HG03432 (cell line): ENCODE measurements around the gene NBPF20.
A peak's percentile ranks its signal among the peaks of the same experiment; 100 is the strongest.
"Not testable (repeated sequence)": the region's sequence is repeated elsewhere in the genome, so short reads cannot be mapped to it uniquely, and the experiment has no call there.

Source experiments
- ATAC-seq: cut with Tn5 transposase; IDR thresholded peaks from one replicate; pipeline ENCODE4 v1.9.1; 2021; ENCODE audit warnings: mild to moderate bottlenecking, moderate library complexity; ENCODE audit not compliant: unreplicated experiment

Gene NBPF20

DNA sequence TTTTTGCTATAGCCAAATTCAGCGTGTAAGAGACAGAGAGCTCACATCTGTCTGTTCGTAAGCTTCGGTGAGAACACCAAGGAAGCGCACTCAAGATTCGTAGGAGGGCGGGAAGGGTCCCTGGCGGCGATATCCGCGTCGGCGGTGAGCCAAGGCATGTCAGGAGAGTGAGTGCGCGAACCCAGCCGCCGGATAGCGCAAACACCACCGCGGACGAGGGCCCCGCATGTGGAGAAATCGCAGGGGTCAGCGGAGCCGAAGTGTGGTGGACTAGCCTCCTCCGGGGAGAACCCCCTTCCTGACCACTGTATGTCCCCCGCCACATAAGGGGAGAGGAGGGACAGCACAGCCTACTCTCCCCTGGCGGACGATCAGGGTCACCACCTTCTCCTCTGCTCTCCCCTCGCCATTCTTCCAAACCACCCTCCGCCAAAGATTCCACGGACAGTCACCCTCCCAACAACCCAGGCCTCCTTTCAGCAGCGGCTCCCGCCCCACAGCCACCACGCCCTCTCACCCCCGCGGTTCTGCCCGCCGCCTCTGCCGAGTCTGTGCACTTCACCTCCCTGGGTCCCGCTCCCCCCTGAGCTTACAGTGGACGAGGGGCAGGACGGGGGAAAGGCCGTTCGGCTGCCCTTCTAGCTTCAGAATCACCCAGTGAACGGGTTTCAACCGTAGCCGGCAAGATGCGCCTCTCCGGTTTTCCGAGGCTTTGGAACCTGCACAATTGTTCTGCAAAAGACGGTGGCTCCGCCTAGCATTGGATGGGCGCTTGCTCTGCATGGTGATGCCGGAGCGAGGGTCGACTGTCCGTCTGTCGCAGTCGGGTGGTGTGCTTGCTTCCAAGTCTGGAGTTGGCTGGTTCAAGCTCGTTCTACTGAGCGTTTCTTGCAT is 6.2 kb upstream of the NBPF20 start:
- not testable (repeated sequence) for ATAC-seq

DNA sequence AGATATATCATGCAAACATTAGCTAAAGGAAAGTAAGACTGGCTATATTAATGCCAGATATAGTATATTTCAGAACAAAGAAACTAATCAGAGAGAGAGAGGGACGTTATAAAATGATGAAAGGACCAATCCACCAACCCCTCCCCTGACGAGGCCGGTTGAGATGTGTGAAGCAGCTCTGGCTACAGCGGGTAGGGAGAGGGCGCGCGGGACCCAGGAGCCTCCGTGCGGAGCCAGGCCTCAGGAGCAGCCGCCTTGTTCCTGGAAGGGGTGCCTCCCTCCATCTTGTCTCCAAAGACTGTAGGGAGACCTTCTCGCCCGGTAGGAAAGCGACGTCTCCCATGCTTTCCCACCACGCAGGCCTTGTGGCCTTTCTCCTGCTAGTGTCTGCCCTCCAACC is 5.4 kb upstream of the NBPF20 start:
- not testable (repeated sequence) for ATAC-seq

DNA sequence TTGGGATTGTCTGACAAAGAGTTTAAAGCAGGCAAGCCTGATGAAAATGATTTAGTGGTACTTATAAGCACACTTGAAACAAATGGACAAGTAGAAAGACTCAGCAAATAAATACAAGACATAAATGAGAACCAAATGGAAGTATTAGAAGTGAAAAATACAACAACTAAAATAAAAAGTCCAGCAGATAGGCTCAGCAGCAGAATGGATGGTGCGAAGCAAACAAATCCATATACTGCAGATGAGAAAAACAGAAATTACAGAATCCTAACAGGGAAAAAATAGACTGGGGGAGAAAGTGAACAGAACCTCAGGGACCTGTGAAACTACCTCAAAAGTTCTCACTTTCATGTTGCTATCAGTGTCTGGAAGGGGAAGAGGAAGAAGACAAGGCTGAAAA is 3.9 kb upstream of the NBPF20 start:
- ATAC-seq: not testable (repeated sequence)

DNA sequence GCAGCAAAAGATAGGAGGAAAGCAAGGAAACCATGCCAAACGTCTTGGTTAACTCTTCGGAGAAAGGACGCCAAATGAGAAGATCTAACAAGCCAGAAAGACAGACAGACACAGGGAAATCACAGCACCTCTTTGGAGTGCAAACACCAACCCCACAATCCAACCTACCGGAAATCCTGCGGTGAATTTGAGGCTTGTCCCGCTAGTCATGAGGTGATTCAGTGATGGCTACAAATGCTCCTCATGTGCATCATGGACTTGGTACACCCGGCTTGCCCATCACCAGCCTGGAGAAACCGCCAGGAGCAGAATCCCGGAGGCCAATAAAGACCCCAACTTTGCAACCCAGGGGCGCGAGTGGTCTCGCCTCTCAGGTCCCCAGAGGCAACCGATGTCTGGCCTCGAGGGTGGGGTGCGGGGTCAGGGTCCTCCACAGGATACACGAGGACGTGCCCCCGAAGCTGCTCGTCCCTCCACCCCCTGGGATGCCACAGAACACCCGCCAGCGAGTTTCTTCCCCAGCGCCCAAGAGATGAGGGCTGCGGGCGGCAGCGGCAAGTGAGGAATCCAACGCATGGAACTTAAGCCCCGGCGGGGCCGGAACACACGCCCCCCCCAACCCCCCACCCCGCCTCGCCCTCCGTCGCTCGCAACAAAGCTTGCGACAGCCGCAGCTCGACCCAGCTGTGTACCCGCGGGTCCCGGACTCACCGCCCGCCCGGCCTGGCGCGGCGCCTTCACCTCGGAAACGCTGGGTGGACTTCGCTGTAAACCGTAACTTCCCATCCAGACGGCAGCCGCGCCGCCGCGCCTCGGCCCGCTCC is 579 bp downstream of the NBPF20 start:
- ATAC-seq: peak; percentile 82

DNA sequence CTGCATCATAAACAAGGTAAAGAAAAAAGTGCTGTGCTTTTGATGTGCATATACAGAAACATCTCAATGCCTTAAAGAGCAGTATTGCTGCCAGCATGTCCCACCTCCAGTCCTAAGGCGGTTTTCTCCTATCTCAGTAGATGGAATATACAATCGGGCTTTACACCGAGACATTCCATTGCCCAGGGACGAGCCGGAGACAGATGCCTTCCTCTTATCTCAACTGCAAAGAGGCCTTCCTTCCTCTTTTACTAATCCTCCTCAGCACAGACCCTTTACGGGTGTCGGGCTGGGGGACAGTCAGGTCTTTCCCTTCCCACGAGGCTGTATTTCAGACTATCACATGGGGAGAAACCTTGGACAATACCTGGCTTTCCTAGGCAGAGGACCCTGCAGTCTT is 10.3 kb downstream of the NBPF20 start:
- ATAC-seq: not testable (repeated sequence)

DNA sequence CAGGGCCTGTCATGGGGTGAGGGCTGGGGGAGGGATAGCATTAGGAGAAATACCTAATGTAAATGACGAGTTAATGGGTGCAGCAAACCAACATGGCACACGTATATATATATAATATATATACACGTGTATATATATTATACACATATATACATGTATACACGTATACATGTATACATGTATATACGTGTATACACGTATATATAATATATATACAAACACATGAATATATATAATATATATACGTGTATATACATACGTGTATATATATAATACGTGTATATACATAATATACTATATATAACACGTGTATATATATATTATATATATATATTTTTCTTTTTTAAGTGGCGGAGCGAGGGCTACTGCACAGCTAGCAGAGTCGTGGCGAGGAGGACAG is 18.1 kb downstream of the NBPF20 start:
- ATAC-seq: not testable (repeated sequence)

DNA sequence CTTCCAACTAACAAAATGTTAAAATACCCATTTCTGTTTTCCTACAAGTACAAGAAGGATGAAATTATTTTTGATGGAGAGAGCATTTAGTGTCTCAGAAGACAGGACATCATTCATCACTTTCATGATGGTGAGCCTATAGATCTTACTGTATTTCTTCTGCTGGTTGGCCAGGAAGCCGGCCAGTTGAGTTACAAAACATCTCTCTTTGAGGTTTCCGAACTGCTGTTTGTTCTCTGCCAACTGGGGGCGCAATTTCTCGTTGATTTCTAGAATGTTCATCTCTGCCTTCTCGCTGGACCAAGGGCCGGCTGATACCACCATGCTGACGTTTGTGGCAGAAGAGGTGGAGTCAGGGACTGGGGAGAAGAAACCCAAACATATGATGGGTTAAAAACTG is 20.5 kb downstream of the NBPF20 start:
- ATAC-seq: not testable (repeated sequence)

DNA sequence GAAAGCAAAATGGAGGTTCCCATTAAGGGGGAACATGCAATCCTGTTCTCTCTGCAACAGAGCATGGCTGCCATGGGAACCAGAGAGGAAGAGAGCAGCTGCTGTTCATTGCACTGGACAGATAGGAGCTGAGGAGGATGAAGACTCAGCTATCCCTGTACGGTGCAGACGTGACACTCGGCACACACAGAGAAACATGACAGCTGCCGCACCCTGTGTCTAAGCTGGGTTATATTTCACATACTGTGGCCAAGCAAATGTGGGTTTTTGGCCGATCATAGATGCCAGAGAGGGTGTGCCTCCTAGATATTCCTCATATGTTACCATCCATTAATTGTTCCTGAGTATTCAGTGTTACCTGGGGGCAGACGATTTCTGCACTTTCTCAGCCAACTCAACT is 24.7 kb downstream of the NBPF20 start:
- ATAC-seq: not testable (repeated sequence)
